Nephron (organoid): ENCODE data around the gene WDR64.

Experiments
- H3K27ac Mint-ChIP-seq, 3 experiments: 2 replicates each; pipeline ENCODE4 v1.8.0; 2020; ENCODE audit warnings: mixed read lengths in 3 of 3, mild to moderate bottlenecking in 2 of 3, moderate library complexity in 1 of 3
- H3K27me3 Mint-ChIP-seq: 2 replicates; pipeline ENCODE4 v1.8.0; 2021; ENCODE audit warnings: low read depth, mild to moderate bottlenecking, moderate library complexity, mixed read lengths
- H3K36me3 Mint-ChIP-seq: 2 replicates; pipeline ENCODE4 v1.8.0; 2020; ENCODE audit warnings: low read depth, mixed read lengths
- H3K4me1 Mint-ChIP-seq: 2 replicates; pipeline ENCODE4 v1.8.0; 2020; ENCODE audit warnings: mixed read lengths
- H3K4me3 Mint-ChIP-seq, 3 experiments: 2 replicates each; pipeline ENCODE4 v1.8.0; 2020; ENCODE audit warnings: mild to moderate bottlenecking in 3 of 3, mixed read lengths in 3 of 3, moderate library complexity in 2 of 3
- H3K9me3 Mint-ChIP-seq: 2 replicates; pipeline ENCODE4 v1.8.0; 2020; ENCODE audit warnings: mixed read lengths
- CTCF ChIP-seq, 3 experiments: fragments of 200-600 bp; sonication (generic); IDR thresholded peaks; one replicate each; pipeline ENCODE4 v1.5.0; 2021; ENCODE audit warnings: antibody characterized with exemption in 3 of 3; ENCODE audit not compliant: unreplicated experiment in 3 of 3

The WDR64 gene

GRCh38 chr1:241614144-241614543 is 37.9 kb upstream of the WDR64 start:
- Mint-ChIP-seq H3K36me3 (no peaks in the 10 kb centered on the region), H3K4me3 (no peak overlapping the region), H3K9me3 (no peaks in the 10 kb centered on the region), H3K27me3 (peaks cover 4% of the 10 kb centered on the region), H3K4me1 (no peaks in the 10 kb centered on the region), H3K27ac (peak overlapping the region in 1 of 3 experiments; percentile 64)
- no peak for TF ChIP-seq CTCF (IDR thresholded peaks at IDR 0.05; ENCODE audit: unreplicated experiment in 3 of 3)

- Mint-ChIP-seq H3K36me3 (no peaks in the 10 kb centered on the region), H3K9me3 (no peaks in the 10 kb centered on the region), H3K4me1 (no peaks in the 10 kb centered on the region), H3K27me3 (peaks cover 4% of the 10 kb centered on the region), H3K4me3 (no peak overlapping the region), H3K27ac (peak overlapping the region; percentile 47 to 64 (median 56))
- TF ChIP-seq CTCF (IDR thresholded peaks at IDR 0.05; ENCODE audit: unreplicated experiment in 3 of 3), result no peak
Observed at GRCh38 chr1:241614572-241614971, 37.5 kb upstream of the WDR64 start.

GRCh38 chr1:241615043-241615974 is 36.8 kb upstream of the WDR64 start:
- Mint-ChIP-seq H3K36me3 (no peaks in the 10 kb centered on the region), H3K4me3 (no peak overlapping the region), H3K9me3 (no peaks in the 10 kb centered on the region), H3K4me1 (no peaks in the 10 kb centered on the region), H3K27me3 (peaks cover 4% of the 10 kb centered on the region), H3K27ac (peak overlapping the region; percentile 47 to 64 (median 56))
- TF ChIP-seq CTCF (IDR thresholded peaks at IDR 0.05; ENCODE audit: unreplicated experiment in 3 of 3), result no peak

- no peak overlapping the region for H3K27ac Mint-ChIP-seq
- H3K36me3 Mint-ChIP-seq, result peaks cover 6% of the 10 kb centered on the region
- no peaks in the 10 kb centered on the region for H3K4me1 Mint-ChIP-seq
Observed at GRCh38 chr1:241617426-241617825, 34.7 kb upstream of the WDR64 start.

GRCh38 chr1:241622669-241623068 is 29.4 kb upstream of the WDR64 start:
- no peak overlapping the region for H3K4me3 Mint-ChIP-seq
- H3K36me3 Mint-ChIP-seq, result peaks cover 6% of the 10 kb centered on the region
- no peak for TF ChIP-seq CTCF (IDR thresholded peaks at IDR 0.05; ENCODE audit: unreplicated experiment in 3 of 3)
- no peaks in the 10 kb centered on the region for H3K4me1 Mint-ChIP-seq
- H3K27ac Mint-ChIP-seq, result no peak overlapping the region
- no peaks in the 10 kb centered on the region for H3K9me3 Mint-ChIP-seq
- H3K27me3 Mint-ChIP-seq, result no peaks in the 10 kb centered on the region

More at GRCh38 chr1:241617426-241617825, 34.7 kb upstream of the WDR64 start:
- no peak overlapping the region for H3K4me3 Mint-ChIP-seq
- peaks cover 4% of the 10 kb centered on the region for H3K27me3 Mint-ChIP-seq
- no peak for TF ChIP-seq CTCF (IDR thresholded peaks at IDR 0.05; ENCODE audit: unreplicated experiment in 3 of 3)
- no peaks in the 10 kb centered on the region for H3K9me3 Mint-ChIP-seq

- Mint-ChIP-seq H3K4me1 (no peaks in the 10 kb centered on the region), H3K9me3 (no peaks in the 10 kb centered on the region), H3K27me3 (no peaks in the 10 kb centered on the region), H3K4me3 (no peak overlapping the region), H3K27ac (no peak overlapping the region), H3K36me3 (peaks cover 9% of the 10 kb centered on the region)
- no peak for TF ChIP-seq CTCF (IDR thresholded peaks at IDR 0.05; ENCODE audit: unreplicated experiment in 3 of 3)
Observed at GRCh38 chr1:241624935-241625334, 27.1 kb upstream of the WDR64 start.
